IMR-90 (cell line): ENCODE data around the gene ALDH1A2. TPM values are rescaled to one million over a fixed set of nuclear protein-coding genes. Genes with fewer than 3 reads are reported as not detected.

Source experiments
- ATAC-seq: fragments of 200-7000 bp; cut with Tn5 transposase; 2 replicates; pipeline ENCODE4 v1.9.1; 2020; ENCODE audit warnings: low read depth, mild to moderate bottlenecking, moderate library complexity
- BruUV-seq: library from RNA; stranded (reverse); fragments of 400-500 nt; replicated peaks from 2 replicates; lab custom pipeline; 2021; lab: Mats Ljungman, UMichigan
- CTCF ChIA-PET: fragments of 300-600 bp; formaldehyde crosslinking; extraction: SDS; loops from one replicate; lab custom pipeline; 2021; ENCODE audit warnings: antibody characterized with exemption; lab: Yijun Ruan, JAX
- POLR2A ChIA-PET: fragments of 300-600 bp; sonication (Branson Sonifier 250); formaldehyde crosslinking; loops from one replicate; lab custom pipeline; 2022; ENCODE audit warnings: antibody characterized with exemption; ENCODE audit not compliant: unreplicated experiment; lab: Charles Lee
- DNase-seq: peaks from one replicate; pipeline ENCODE4 v3.0.0; 2013
- H2AFZ ChIP-seq: replicated peaks from 2 replicates; pipeline ENCODE3; 2013; ENCODE audit warnings: low read length, mild to moderate bottlenecking; ENCODE audit not compliant: poor library complexity
- H2AK5ac ChIP-seq: 2 replicates; pipeline ENCODE4 v1.6.1; 2013; ENCODE audit warnings: low read depth, low read length, inconsistent platforms
- H2AK9ac ChIP-seq: replicated peaks from 2 replicates; pipeline ENCODE3; 2013; ENCODE audit warnings: mild to moderate bottlenecking, low read depth, low read length, moderate library complexity; ENCODE audit not compliant: poor library complexity
- H2BK120ac ChIP-seq: 2 replicates; pipeline ENCODE4 v1.6.1; 2013; ENCODE audit warnings: low read depth, low read length, inconsistent platforms
- H2BK15ac ChIP-seq: 3 replicates; pipeline ENCODE4 v1.6.1; 2013; ENCODE audit warnings: low read depth, low read length, inconsistent platforms
- H2BK20ac ChIP-seq: 2 replicates; pipeline ENCODE4 v1.6.1; 2013; ENCODE audit warnings: low read depth, mild to moderate bottlenecking, inconsistent platforms, low read length, moderate library complexity
- H2BK5ac ChIP-seq: 2 replicates; pipeline ENCODE4 v1.6.1; 2013; ENCODE audit warnings: mild to moderate bottlenecking, low read depth, low read length, inconsistent platforms; ENCODE audit not compliant: poor library complexity, severe bottlenecking
- H3K14ac ChIP-seq: replicated peaks from 2 replicates; pipeline ENCODE4 v1.6.1; 2013; ENCODE audit warnings: low read depth, low read length, inconsistent platforms
- H3K18ac ChIP-seq: 2 replicates; pipeline ENCODE4 v1.6.1; 2013; ENCODE audit warnings: low read depth, low read length, control low read depth
- H3K23ac ChIP-seq: 2 replicates; pipeline ENCODE4 v1.6.1; 2013; ENCODE audit warnings: low read depth, low read length, inconsistent platforms
- H3K27ac ChIP-seq: 2 replicates; pipeline ENCODE4 v1.5.1; 2013; ENCODE audit warnings: mild to moderate bottlenecking, control low read depth, low read length; ENCODE audit not compliant: insufficient read depth
- H3K27me3 ChIP-seq: 2 replicates; pipeline ENCODE4 v1.6.1; 2013; ENCODE audit warnings: low read length; ENCODE audit not compliant: control insufficient read depth, insufficient read depth
- H3K36me3 ChIP-seq: 2 replicates; pipeline ENCODE4 v1.6.1; 2013; ENCODE audit warnings: low read length, mixed read lengths; ENCODE audit not compliant: control insufficient read depth, insufficient read depth
- H3K4ac ChIP-seq: 2 replicates; pipeline ENCODE4 v1.6.1; 2013; ENCODE audit warnings: low read depth, low read length, inconsistent platforms
- H3K4me1 ChIP-seq: 2 replicates; pipeline ENCODE4 v1.6.1; 2013; ENCODE audit warnings: low read length, mixed read lengths; ENCODE audit not compliant: control insufficient read depth, insufficient read depth
- H3K4me2 ChIP-seq: 2 replicates; pipeline ENCODE4 v1.6.1; 2013; ENCODE audit warnings: low read depth, mild to moderate bottlenecking, control low read depth, low read length, moderate library complexity
- H3K4me3 ChIP-seq: 2 replicates; pipeline ENCODE4 v1.5.1; 2013; ENCODE audit warnings: low read depth, mild to moderate bottlenecking, control low read depth, low read length, moderate library complexity; ENCODE audit not compliant: insufficient read depth
- H3K56ac ChIP-seq: 2 replicates; pipeline ENCODE4 v1.6.1; 2013; ENCODE audit warnings: low read length, inconsistent platforms; ENCODE audit not compliant: insufficient read depth; ENCODE audit errors: extremely low read depth
- H3K79me1 ChIP-seq, 2 experiments: 2 replicates each; pipeline ENCODE4 v1.6.1; 2013; ENCODE audit warnings: low read length in 2 of 2, inconsistent platforms in 1 of 2, low read depth in 1 of 2
- H3K9ac ChIP-seq: 2 replicates; pipeline ENCODE4 v1.6.1; 2013; ENCODE audit warnings: low read depth, low read length, control low read depth
- H3K9me1 ChIP-seq: 2 replicates; pipeline ENCODE4 v1.6.1; 2013; ENCODE audit warnings: low read length, inconsistent platforms; ENCODE audit not compliant: insufficient read depth
- H3K9me3 ChIP-seq: 2 replicates; pipeline ENCODE4 v1.6.1; 2013; ENCODE audit warnings: low read length; ENCODE audit not compliant: control insufficient read depth, insufficient read depth
- H4K20me1 ChIP-seq: 2 replicates; pipeline ENCODE4 v1.6.1; 2013; ENCODE audit warnings: low read length, inconsistent platforms; ENCODE audit not compliant: insufficient read depth
- H4K5ac ChIP-seq: 2 replicates; pipeline ENCODE4 v1.6.1; 2013; ENCODE audit warnings: mild to moderate bottlenecking, low read depth, low read length, control low read depth
- H4K8ac ChIP-seq, 2 experiments: 2 replicates each; pipeline ENCODE4 v1.6.1; 2013; ENCODE audit warnings: low read depth in 2 of 2, low read length in 2 of 2, control low read depth in 1 of 2, inconsistent platforms in 1 of 2
- H4K91ac ChIP-seq: 2 replicates; pipeline ENCODE4 v1.6.1; 2013; ENCODE audit warnings: low read depth, low read length, inconsistent platforms; ENCODE audit not compliant: insufficient read depth
- BHLHE40 ChIP-seq: fragments of 150-350 bp; IDR thresholded peaks from 2 replicates; pipeline ENCODE4 v1.6.1; 2016; ENCODE audit warnings: mild to moderate bottlenecking, low read depth, low read length
- CHD1 ChIP-seq: IDR thresholded peaks from 2 replicates; pipeline ENCODE4 v1.6.1; 2012; ENCODE audit warnings: low read depth, low read length, improper control_type of control experiment
- CTCF ChIP-seq: conservative IDR thresholded peaks from 2 replicates; pipeline ENCODE4 v1.5.1; 2012; ENCODE audit warnings: mild to moderate bottlenecking, low read depth, low read length, improper control_type of control experiment
- MAFK ChIP-seq: IDR thresholded peaks from 2 replicates; pipeline ENCODE4 v1.6.1; 2012; ENCODE audit warnings: low read depth, low read length, improper control_type of control experiment
- MAZ ChIP-seq: IDR thresholded peaks from 2 replicates; pipeline ENCODE4 v1.6.1; 2012; ENCODE audit warnings: low read depth, mild to moderate bottlenecking, low read length, improper control_type of control experiment, moderate library complexity, borderline replicate concordance
- MXI1 ChIP-seq: IDR thresholded peaks from 2 replicates; pipeline ENCODE4 v1.6.1; 2012; ENCODE audit warnings: low read depth, mild to moderate bottlenecking, low read length, moderate library complexity, borderline replicate concordance
- NFE2L2 ChIP-seq: fragments of 150-350 bp; IDR thresholded peaks from 2 replicates; pipeline ENCODE4 v1.6.1; 2016; ENCODE audit warnings: low read depth, mild to moderate bottlenecking, low read length
- POLR2A ChIP-seq: IDR thresholded peaks from 2 replicates; pipeline ENCODE4 v1.6.1; 2012; ENCODE audit warnings: mild to moderate bottlenecking, low read depth, low read length
- RAD21 ChIP-seq: IDR thresholded peaks from 2 replicates; pipeline ENCODE4 v1.6.1; 2012; ENCODE audit warnings: low read length, improper control_type of control experiment
- RCOR1 ChIP-seq: IDR thresholded peaks from 2 replicates; pipeline ENCODE4 v1.6.1; 2012; ENCODE audit warnings: mild to moderate bottlenecking, low read length, improper control_type of control experiment; ENCODE audit not compliant: insufficient replicate concordance
- SMC3 ChIP-seq: fragments of 150-350 bp; IDR thresholded peaks from 2 replicates; pipeline ENCODE4 v1.6.1; 2016; ENCODE audit warnings: low read depth, mild to moderate bottlenecking, antibody characterized with exemption, low read length, moderate library complexity
- WGBS, 2 experiments: methylation state at CpG; one replicate each; pipeline versions ENCODE4 v1.1.5 to v1.1.7; 2013; ENCODE audit warnings: missing lambda C conversion rate in 2 of 2; ENCODE audit not compliant: insufficient read length in 1 of 2; ENCODE audit errors: extremely low coverage in 2 of 2; 5-methylcytosine and 5-hydroxymethylcytosine counted together
- dilution Hi-C: fragments of 300-500 bp; cut with HindIII; formaldehyde crosslinking; loops from one replicate; pipeline ENCODE4 v1.14.3; 2018; ENCODE audit warnings: low sequenced_read_pairs; ENCODE audit not compliant: unreplicated experiment
- in situ Hi-C: fragments of 300-500 bp; cut with MboI; formaldehyde crosslinking; loops from 3 replicates; pipeline ENCODE4 v1.14.3; 2019; ENCODE audit warnings: low sequenced_read_pairs, inconsistent platforms, mixed read lengths
- intact Hi-C: fragments of 100-400 bp; cut with micrococcal nuclease; formaldehyde crosslinking; loops from 2 replicates; pipeline ENCODE4 v1.10.0; 2022
- polyA plus RNA-seq, 3 experiments: library from polyadenylated mRNA; depleted of rRNA; stranded (reverse); fragments of >200 nt; gene quantifications; 2 replicates each; pipeline ENCODE4 v1.2.3, GENCODE V29; 2012; ENCODE audit warnings: low replicate concordance in 1 of 3
- total RNA-seq: library from RNA; depleted of rRNA; stranded (reverse); fragments of >200 nt; gene quantifications from 2 replicates; pipeline ENCODE4 v1.2.3, GENCODE V29; 2012

ALDH1A2 gene
- total and polyA plus RNA-seq, 2 of the 4 experiments (the other 2 are of a cell fraction), result not detected

DNA sequence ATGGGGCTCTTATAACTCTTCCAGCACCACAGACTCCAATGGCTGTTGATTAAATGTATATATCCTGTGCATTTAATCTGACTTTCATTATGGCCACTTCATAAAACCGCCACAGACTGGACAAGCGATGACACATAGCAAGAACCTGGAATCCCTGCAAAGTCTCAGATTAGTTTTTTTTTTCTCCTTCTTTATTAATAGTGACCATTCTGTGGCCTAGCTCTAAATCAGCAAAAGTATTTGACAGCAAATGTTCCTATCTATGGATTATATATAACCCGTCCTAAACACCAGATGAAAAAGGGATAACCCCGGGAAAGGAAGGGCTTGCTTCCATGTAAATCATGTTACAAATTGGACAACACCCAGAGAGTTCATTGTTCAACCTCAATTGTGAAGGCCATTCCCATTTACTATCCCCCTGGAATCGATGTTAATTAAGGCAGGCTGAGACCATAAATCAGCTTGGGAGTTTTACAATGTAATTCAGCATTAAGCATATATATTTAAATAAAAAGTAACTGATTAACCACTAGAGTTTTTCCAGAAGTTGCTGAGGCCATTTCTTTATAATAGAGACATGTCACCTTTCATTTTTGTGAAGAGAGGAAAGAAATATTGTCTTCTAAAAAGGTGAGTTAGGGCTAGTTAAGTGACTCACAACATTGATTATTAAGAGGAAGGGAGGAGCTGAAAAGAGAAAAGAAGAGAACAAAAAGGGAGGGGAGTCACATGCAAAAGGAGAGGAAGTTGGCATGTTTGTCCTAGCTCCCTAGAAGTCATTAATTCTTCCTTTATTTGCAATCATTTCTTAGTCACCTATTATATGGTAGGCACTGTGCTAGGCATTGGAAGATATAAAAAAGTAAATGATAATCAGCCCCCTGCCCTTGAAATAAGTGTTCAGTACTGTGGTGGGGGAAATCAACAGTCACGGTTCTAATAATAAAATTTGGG lies 26.2 kb downstream of the ALDH1A2 start (continued):
- no peak for TF ChIP-seq NFE2L2

DNA sequence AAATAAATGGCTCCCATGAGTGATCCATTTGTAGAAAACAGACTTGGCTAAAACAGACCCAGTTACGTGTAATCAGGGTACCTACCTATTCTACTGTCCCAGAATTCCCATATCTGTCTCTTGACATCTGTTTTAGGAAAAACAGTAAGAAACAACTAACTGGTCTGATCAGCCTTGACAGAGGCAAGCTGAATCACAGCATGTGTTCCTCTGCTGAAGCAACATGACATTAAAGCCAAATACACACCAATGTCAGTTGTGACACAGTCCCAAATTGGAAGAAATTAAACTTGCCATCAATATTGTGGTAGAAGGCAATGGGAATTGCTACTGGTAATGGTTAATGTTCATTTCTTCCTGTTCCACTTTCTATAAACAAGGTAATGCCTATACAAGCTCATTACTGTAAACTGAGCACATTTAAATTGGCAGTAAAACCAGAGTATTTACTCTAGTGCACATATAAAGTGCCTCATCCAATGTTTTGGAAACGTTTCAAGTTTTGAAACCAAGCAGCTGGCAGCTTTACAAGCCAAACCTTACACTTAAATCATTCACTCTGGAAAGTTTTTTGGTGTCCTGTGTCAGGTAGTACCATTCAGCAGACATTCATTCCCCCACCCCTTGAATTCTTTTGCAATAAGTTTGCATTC lies 27.0 kb downstream of the ALDH1A2 start:
- DNase-seq, result no peak
- CTCF ChIA-PET, result no interaction called here
- intact Hi-C loops, result no loop called here

More for the DNA sequence above, 27.0 kb downstream of the ALDH1A2 start:
- no TSS peak for BruUV-seq
- POLR2A ChIA-PET, result no interaction called here
- Histone ChIP-seq H3K9me1 (no peaks in the 10 kb centered on the region), H2BK15ac (no peak overlapping the region), H3K4ac (no peak overlapping the region), H2BK120ac (no peak overlapping the region), H3K23ac (no peak overlapping the region), H4K8ac (no peak overlapping the region), H3K9me3 (no peaks in the 10 kb centered on the region), H3K14ac (no peak overlapping the region), H4K5ac (no peak overlapping the region), H2BK5ac (no peak overlapping the region), H2BK20ac (no peak overlapping the region), H4K20me1 (no peaks in the 10 kb centered on the region), H2AK9ac (no peak overlapping the region), H3K18ac (no peak overlapping the region), H3K36me3 (no peaks in the 10 kb centered on the region), H3K27ac (no peak overlapping the region), H3K79me1 (no peaks in the 10 kb centered on the region), H2AFZ (no peak overlapping the region), H3K4me2 (no peak overlapping the region), H3K56ac (no peak overlapping the region), H4K91ac (no peak overlapping the region), H3K4me3 (no peak overlapping the region), H2AK5ac (no peak overlapping the region), H3K27me3 (no peaks in the 10 kb centered on the region; the same call in 1 of the 2 replicates), H3K4me1 (no peaks in the 10 kb centered on the region), H3K9ac (no peak overlapping the region)
- ATAC-seq, result no peak
- WGBS, 2 experiments, result no CpG with 5 or more reads among the region's 2 CpGs
- in situ Hi-C loops, result no loop called here
- TF ChIP-seq SMC3 (no peak), CTCF (no peak), NFE2L2 (no peak), MAZ (no peak), POLR2A (no peak), MXI1 (no peak), RAD21 (no peak), CHD1 (no peak), BHLHE40 (no peak), MAFK (no peak), RCOR1 (no peak)
- dilution Hi-C loops, result no loop called here
